OCI-LY7 (cell line): ENCODE results near the gene PRKCA.

Experiments used
- CTCF ChIP-seq: fragments of 200-600 bp; sonication (generic); conservative IDR thresholded peaks from 2 replicates; pipeline ENCODE4 v1.5.1; 2014; ENCODE audit warnings: mild to moderate bottlenecking, antibody characterized with exemption, low read length, moderate library complexity, mixed read lengths
- EZH2phosphoT487 ChIP-seq: fragments of 200-600 bp; sonication (generic); IDR thresholded peaks from 2 replicates; pipeline ENCODE4 v1.6.1; 2018; ENCODE audit warnings: low read depth, borderline replicate concordance, mild to moderate bottlenecking, mixed run types, antibody characterized with exemption, low read length, moderate library complexity, mixed read lengths

GRCh38 chr17:66580184-66580955, 278.0 kb downstream of the PRKCA start:
- TF ChIP-seq CTCF (no peak), EZH2phosphoT487 (no peak)
